ENCODE measurements around the gene RASSF9.

Gene RASSF9

DNA sequence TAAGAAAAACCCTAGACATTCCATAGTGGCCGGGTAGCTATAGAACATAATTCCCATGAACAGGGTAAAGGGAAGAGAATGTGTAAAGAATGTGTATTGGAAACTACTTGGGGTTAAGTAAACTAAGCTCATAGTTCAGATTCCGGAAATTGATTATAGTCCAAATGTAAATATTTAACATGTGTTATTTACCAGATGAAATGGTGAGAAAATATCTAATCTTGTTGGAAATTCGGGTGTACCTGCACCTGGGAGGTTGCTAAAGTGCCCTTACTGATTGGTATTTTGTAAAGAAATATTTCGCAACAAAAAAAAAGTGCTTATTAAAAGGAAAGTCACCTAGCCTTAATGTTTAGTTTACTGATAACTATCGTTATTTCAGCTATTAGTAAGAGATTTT lies 14.4 kb downstream of the RASSF9 start:
- DNase-seq (ENCODE audit: low spot score) (no peak), FAIRE-seq (no peak)

- FAIRE-seq (no peak), DNase-seq (ENCODE audit: low spot score) (no peak)
Measured at GRCh38 chr12:85821206-85821605, 15.0 kb downstream of the RASSF9 start.

GRCh38 chr12:85820101-85820500 lies 16.1 kb downstream of the RASSF9 start:
- FAIRE-seq, result no peak
- no peak for DNase-seq (ENCODE audit: low spot score)

DNA sequence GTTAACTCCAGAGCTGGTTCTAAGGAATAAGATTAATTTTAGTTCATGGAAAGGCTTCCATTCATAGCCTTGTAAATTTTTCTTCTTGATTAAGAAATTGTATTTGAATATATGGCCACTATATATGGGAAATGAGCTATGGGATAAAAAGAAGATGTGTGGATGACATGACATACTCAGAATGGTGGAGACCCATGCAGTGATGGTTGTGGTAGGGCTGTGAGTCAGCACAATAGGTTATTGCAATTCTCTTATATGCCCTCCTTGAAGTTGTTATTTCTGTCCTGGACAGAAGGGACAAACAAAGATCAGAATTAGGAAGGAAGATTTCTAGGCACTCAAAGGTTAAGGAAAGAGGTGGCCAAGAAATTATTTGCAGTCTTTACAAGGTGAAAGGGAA lies 21.5 kb downstream of the RASSF9 start:
- DNase-seq (ENCODE audit: low spot score) (no peak), FAIRE-seq (no peak)

DNA sequence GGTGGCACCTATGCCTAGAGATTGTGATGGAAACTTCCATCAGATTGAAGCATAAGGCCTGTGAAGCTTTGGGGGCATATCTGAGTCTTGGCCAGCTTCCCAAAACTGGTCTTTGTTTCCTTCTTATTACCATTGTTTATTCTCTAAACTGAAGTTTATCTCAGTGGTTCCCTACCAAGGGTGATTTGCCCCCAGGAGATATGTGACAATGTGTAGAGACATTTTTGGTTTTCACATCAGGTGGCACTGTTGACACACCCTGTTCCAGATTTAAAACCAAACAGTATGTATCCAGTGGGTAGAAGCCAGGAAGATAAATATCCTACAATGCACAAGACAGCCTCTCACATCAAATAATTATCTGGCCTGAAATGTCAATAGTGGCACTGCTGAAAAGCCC lies 22.1 kb downstream of the RASSF9 start:
- no peak for DNase-seq (ENCODE audit: low spot score)
- no peak for FAIRE-seq

- DNase-seq (ENCODE audit: low spot score) (no peak), FAIRE-seq (no peak)
Measured at GRCh38 chr12:85809500-85809899, 26.7 kb downstream of the RASSF9 start.

GRCh38 chr12:85807730-85808129 lies 28.5 kb downstream of the RASSF9 start:
- DNase-seq (ENCODE audit: low spot score) (no peak), FAIRE-seq (no peak)

GRCh38 chr12:85805654-85806053 lies 30.6 kb downstream of the RASSF9 start:
- DNase-seq (ENCODE audit: low spot score), result peak; percentile 18
- no peak for FAIRE-seq

GRCh38 chr12:85804663-85805062 lies 31.5 kb downstream of the RASSF9 start:
- FAIRE-seq (no peak), DNase-seq (ENCODE audit: low spot score) (peak; percentile 27)

DNA sequence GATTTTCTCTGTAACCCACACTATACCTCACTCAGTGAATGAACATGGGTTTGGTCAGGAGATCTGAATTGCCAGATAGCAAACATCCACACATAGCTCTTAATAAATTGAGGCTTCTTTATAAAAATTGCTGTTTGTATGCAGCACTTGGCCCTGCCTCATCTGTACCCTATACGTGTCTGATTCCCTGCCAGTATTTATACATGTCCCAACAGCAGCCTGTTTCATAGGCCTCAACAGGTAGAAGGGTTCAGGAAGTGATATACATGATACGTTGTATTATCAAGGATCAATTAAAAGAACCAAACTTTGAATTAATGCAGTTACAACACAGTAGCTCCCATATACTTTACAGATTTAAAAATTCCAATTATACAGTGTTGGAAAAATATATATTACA lies 32.3 kb downstream of the RASSF9 start:
- FAIRE-seq, result no peak
- DNase-seq (ENCODE audit: low spot score), result no peak

- DNase-seq (ENCODE audit: low spot score), result no peak
- no peak for FAIRE-seq
Measured at GRCh38 chr12:85803231-85803630, 33.0 kb downstream of the RASSF9 start.

DNA sequence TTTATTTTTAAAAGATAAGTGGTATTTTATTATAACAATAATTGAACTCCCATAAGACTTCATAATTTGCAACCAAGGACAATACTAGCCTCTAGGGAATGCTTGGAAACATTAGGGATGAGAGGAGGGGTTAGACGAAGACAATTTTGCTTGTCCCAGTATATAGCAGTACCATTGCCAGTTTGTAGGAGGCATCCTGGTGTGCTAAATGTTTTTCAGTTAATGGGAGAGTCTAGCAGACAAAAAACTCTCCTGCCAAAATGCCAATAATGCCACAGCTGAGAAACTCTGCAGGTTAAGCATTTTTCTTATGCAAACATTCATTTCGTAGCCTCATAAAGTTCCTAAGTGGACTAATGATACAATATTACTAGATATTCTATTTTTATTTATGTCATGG lies 38.1 kb downstream of the RASSF9 start:
- FAIRE-seq (no peak), DNase-seq (ENCODE audit: low spot score) (no peak)

- FAIRE-seq, result no peak
- DNase-seq (ENCODE audit: low spot score), result no peak
Measured at GRCh38 chr12:85796001-85796400, 40.2 kb downstream of the RASSF9 start.

DNA sequence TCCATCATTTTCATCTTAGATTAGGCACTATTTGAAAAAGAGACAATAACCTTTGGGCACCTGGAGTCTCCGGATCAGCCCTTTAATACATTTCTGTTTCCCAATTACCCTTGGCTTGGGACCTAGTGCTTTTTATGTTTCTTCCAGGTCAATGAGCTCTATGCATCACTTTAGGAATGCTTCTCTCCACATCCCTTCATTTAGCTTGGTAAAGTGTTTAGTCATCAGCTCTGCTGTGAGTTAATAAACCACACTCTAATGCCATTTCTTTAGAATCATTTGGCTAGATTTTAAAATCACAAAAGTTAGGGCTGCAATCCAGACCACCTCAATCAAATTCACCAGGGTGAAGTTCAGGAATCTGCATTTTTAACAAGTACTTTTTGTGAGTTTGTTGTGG lies 41.7 kb downstream of the RASSF9 start:
- FAIRE-seq, result no peak
- no peak for DNase-seq (ENCODE audit: low spot score)

- FAIRE-seq, result no peak
- no peak for DNase-seq (ENCODE audit: low spot score)
Measured at GRCh38 chr12:85784096-85784720, 52.0 kb downstream of the RASSF9 start.

GRCh38 chr12:85782711-85783110 lies 53.5 kb downstream of the RASSF9 start:
- no peak for DNase-seq (ENCODE audit: low spot score)

GRCh38 chr12:85781766-85782165 lies 54.4 kb downstream of the RASSF9 start:
- no peak for FAIRE-seq
- DNase-seq (ENCODE audit: low spot score), result no peak

More at GRCh38 chr12:85782711-85783110, 53.5 kb downstream of the RASSF9 start:
- no peak for FAIRE-seq

DNA sequence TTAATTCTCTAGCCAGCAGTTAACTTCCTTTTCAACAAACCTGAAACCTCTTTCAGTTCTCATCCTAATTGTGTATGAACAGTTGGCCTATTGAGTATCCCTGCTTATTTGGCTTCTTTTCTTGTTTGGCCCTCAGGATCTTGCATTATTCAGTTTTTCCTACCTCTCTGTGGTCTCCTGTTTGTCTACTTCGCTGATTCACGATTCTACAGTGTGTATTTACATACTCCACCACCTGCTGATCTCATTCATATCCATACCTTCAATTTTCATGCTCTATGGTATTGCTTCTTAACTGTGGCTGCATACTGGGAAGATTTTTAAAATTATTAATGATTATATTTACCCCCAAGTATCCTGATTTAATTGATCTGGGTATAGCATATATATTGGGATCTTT lies 56.4 kb downstream of the RASSF9 start:
- FAIRE-seq, result no peak
- no peak for DNase-seq (ENCODE audit: low spot score)

DNA sequence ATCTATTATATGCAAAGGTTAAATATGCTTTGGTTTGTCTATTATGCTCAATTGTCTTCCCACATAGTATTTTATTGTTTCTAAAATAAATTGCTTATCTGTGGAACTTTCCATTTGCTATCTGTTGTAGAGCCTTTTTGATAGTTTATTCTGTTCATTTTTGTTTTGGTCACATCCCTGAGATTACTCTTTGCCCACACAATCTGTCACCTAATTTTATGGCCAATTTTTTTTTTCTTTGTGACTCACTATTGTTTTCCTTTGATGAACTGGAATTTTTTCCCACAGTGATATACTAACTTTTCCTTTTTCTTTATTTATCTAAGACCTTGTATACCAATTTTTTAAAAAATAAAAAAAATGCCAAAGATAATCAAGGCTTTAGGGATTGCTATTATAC lies 61.1 kb downstream of the RASSF9 start:
- DNase-seq (ENCODE audit: low spot score), result no peak
- no peak for FAIRE-seq

DNA sequence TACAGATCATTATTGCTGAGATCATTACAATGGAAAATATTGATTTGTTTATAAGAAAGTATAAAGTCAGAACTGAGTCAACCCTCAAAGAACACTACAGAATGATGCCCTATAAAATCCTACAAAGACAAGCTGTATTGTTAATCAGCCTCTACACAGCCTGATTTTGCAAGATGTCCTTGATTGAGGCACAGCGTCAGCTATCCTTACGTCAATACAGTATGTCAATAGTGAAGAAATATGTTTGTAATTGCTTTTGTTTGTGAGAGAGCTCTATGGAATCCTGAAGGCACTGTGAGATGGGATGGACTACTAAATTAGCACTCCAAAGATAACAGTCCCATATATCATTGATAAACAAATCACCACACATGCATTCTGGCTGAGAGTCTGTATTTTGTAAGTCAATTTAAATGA lies 70.7 kb downstream of the RASSF9 start:
- FAIRE-seq (no peak), DNase-seq (ENCODE audit: low spot score) (no peak)

DNA sequence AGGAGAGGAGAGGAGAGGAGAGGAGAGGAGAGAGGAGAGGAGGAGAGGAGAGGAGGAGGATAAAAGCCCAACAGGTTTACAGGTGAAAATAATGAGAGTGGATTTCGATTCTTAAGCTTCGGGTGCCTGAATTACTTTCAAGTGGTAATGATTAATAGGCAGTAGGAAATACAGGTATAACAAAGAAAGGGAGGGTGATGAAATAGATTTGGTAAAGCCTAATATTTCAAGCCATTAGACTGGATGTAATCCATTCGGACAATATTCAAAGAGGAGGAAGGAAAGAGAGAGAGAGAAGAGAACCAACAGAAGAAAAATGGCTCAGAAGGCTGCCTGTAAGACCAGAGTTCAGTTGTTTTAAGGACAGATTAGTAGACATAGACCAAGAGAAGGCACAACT lies 76.6 kb downstream of the RASSF9 start:
- DNase-seq (ENCODE audit: low spot score), result no peak
- no peak for FAIRE-seq

DNA sequence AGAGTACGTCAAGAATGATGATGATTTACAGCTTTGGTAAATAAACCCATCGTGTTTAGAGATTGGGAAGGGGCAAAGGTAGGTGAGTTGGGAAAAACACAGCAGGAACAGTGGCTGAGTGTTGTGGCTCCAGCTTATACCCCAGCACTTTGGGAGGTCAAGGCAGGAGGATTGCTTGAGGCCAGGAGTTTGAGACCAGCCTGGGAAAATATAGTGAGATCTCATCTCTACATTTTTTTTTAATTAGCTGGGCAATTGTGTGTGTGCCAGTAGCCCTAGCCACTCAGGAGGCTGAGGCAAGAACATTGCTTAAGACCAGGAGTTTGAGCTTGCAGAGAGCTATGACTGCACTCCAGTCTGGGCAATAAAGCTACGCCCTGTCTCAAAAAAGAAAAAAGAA lies 77.1 kb downstream of the RASSF9 start:
- FAIRE-seq (no peak), DNase-seq (ENCODE audit: low spot score) (no peak)

- DNase-seq (ENCODE audit: low spot score), result no peak
- FAIRE-seq, result no peak
Measured at GRCh38 chr12:85755760-85756159, 80.4 kb downstream of the RASSF9 start.

Measured in urothelium cell line (cell line).